ENCODE results near the gene MAPK4. TPM values are rescaled to one million over a fixed set of nuclear protein-coding genes. Genes with fewer than 3 reads are reported as not detected.

MAPK4 gene
- total RNA-seq, 3 donors from 2014 or later, result 0.41 to 9.9 (median 0.43) TPM

DNA sequence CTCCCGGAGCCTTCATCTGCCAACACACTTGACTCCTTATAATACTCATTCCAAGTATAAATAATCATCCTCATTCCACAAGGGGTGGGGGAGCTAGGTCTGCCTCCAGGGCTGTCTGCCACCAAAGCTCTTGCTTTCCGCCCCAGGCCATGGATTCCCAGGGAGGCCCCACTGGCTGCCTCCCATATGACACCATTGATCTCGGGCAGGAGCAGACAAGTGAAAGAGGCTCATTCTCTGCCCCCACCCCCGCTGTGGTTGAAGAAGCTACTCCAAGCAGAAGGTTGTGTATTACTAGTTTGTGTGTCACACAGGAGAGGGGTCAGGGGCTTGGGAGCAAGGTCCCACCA is 160.4 kb downstream of the MAPK4 start:
- Histone ChIP-seq H3K36me3 (ENCODE audit: low read depth) (no peaks in the 10 kb centered on the region), H3K9me3 (no peaks in the 10 kb centered on the region), H3K4me1 (ENCODE audit: low read depth) (no peaks in the 10 kb centered on the region), H3K4me3 (no peak overlapping the region)
- ATAC-seq (no peak), DNase-seq (no peak)
- no peak for TF ChIP-seq CTCF (IDR thresholded peaks at IDR 0.05)
- intact Hi-C loops (cut with DNase I, micrococcal nuclease), result no loop called here

GRCh38 chr18:50721006-50721405 is 161.1 kb downstream of the MAPK4 start:
- H3K4me3 ChIP-seq, result no peak overlapping the region
- no peaks in the 10 kb centered on the region for H3K36me3 ChIP-seq (ENCODE audit: low read depth)
- no peaks in the 10 kb centered on the region for H3K4me1 ChIP-seq (ENCODE audit: low read depth)
- H3K9me3 ChIP-seq, result no peaks in the 10 kb centered on the region
- intact Hi-C loops (cut with DNase I, micrococcal nuclease), result no loop called here
- DNase-seq (no peak), ATAC-seq (no peak)
- no peak for TF ChIP-seq CTCF (IDR thresholded peaks at IDR 0.05)

- no peaks in the 10 kb centered on the region for H3K9me3 ChIP-seq
- intact Hi-C loops (cut with DNase I, micrococcal nuclease), result no loop called here
- H3K4me1 ChIP-seq (ENCODE audit: low read depth), result no peaks in the 10 kb centered on the region
- H3K36me3 ChIP-seq (ENCODE audit: low read depth), result no peaks in the 10 kb centered on the region
- TF ChIP-seq CTCF (IDR thresholded peaks at IDR 0.05), result no peak
- H3K4me3 ChIP-seq, result no peak overlapping the region
- no peak for DNase-seq
- ATAC-seq, result no peak
Measured at GRCh38 chr18:50721451-50722120, 161.7 kb downstream of the MAPK4 start.

- Histone ChIP-seq H3K4me1 (ENCODE audit: low read depth) (no peaks in the 10 kb centered on the region), H3K4me3 (no peak overlapping the region), H3K9me3 (no peaks in the 10 kb centered on the region), H3K36me3 (ENCODE audit: low read depth) (no peaks in the 10 kb centered on the region)
- TF ChIP-seq CTCF (IDR thresholded peaks at IDR 0.05), result no peak
- intact Hi-C loops (cut with DNase I, micrococcal nuclease), result no loop called here
- DNase-seq, result no peak
- ATAC-seq, result no peak
Measured at GRCh38 chr18:50722311-50722710, 162.4 kb downstream of the MAPK4 start.

GRCh38 chr18:50724751-50725151 is 164.9 kb downstream of the MAPK4 start:
- Histone ChIP-seq H3K36me3 (ENCODE audit: low read depth) (no peaks in the 10 kb centered on the region), H3K4me1 (ENCODE audit: low read depth) (no peaks in the 10 kb centered on the region), H3K4me3 (no peak overlapping the region), H3K9me3 (no peaks in the 10 kb centered on the region)
- intact Hi-C loops (cut with DNase I, micrococcal nuclease), result no loop called here
- no peak for TF ChIP-seq CTCF (IDR thresholded peaks at IDR 0.05)
- DNase-seq, result no peak
- no peak for ATAC-seq

All from mucosa of descending colon (tissue), 3 donors.